Activated T-cell treated with anti-CD3 and anti-CD28 coated beads, Interleukin-2, amount 50 U/mL, for 48 hours (primary cell): ENCODE data around the gene RNGTT.
"Not testable (repeated sequence)": the region's sequence is repeated elsewhere in the genome, so short reads cannot be mapped to it uniquely, and the experiment has no call there.

Experiments used
- DNase-seq, 2 experiments: peaks; one replicate each; pipeline ENCODE4 v3.0.0-alpha.2; 2020

Gene RNGTT

DNA sequence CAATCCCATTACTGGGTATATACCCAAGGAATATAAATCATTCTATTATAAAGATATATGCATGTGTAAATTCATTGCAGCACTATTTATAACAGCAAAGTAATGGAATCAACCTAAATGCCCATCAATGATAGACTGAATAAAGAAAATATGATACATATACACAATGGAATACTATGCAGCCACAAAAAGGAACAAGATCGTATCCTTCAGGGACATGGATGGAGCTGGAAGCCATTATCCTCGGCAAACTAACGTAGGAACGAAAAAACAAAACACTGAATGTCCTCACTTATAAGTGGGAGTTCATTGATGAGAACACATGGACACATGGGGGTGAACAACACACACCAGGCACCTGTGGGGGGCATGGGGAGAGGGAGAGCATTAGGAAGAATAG, 156.7 kb downstream of the RNGTT start:
- no peak for DNase-seq

- no peak for DNase-seq
Measured at GRCh38 chr6:88804701-88805100, 158.7 kb downstream of the RNGTT start.

- no peak for DNase-seq
Measured at GRCh38 chr6:88785478-88785877, 177.9 kb downstream of the RNGTT start.

- DNase-seq, result peak; percentile 44 to 49
Measured at GRCh38 chr6:88780714-88781389, 182.6 kb downstream of the RNGTT start.

GRCh38 chr6:88775866-88776571, 187.4 kb downstream of the RNGTT start:
- no peak for DNase-seq

DNA sequence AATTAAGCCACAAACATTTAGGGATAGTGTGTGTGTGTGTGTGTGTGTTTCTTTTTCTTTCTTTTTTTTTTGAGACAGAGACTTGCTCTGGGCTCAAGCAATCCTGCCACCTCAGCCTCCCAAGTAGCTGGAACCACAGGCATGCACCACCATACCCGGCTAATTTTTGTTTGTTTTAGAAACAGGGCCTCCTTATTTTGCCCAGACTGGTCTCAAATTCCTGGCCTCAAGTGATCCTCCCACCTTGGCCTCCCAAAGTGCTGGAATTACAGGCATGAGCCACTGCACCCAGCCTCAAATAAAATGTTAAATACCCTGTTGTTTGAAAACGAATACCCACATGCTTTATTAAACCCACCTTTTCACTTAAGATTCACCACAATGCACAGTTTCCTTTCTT, 195.3 kb downstream of the RNGTT start:
- DNase-seq, result not testable (repeated sequence)

- no peak for DNase-seq
Measured at GRCh38 chr6:88764081-88764480, 199.3 kb downstream of the RNGTT start.

GRCh38 chr6:88763160-88763559, 200.3 kb downstream of the RNGTT start:
- DNase-seq, result no peak

DNA sequence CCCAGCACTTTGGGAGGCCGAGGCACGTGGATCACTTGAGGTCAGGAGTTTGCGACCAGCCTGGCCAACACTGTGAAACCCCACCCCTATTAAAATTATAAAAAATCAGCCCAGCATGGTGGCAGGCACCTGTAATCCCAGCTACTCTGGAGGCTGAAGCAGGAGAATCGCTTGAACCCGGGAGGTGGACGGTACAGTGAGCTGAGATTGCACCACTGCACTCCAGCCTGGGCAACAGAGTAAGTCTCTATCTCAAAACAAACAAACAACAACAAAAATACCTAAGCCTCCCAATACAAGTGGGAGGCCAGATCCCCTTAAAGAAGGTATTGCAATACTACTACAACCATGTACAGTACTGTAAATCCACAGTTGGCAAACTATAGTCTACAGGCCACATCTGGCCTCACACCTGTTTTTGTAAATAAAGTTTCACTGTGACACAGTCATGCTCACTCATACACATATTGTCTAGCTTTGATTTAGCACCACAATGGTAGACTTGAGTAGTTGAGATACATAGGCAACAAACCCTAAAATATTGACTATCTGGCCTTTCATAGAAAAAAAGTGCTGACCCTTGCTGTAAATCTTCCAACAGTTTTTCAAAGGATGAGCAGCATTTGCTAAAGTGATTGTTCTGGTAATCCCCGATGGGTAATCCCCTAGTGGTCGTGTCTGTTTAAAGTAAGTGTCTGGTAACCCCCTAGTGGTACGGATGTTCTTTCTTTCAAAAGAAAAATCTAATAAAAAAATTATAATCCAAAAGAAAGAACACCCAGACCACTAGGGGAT, 202.0 kb downstream of the RNGTT start:
- DNase-seq, result no peak

DNA sequence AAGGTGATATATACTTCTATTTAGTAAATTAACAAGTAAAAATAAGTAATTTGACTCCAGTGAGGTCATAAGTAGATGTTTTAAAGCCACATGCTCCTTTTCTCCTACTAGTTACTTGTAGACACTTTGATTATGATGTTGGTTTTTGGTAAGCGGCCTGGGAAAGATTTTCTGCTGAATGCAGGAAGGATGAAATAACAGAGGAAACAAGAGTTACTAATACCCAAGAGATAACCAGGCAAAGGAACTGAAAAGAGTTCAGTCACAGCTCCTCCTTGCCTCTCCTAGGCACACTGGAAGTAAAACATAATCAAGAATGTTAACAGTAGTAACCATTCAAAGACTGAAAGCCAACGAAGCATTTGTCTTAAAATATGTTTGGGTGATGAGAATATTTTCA, 203.3 kb downstream of the RNGTT start:
- no peak for DNase-seq

GRCh38 chr6:88750936-88751335, 212.5 kb downstream of the RNGTT start:
- DNase-seq, result no peak

GRCh38 chr6:88749849-88750248, 213.6 kb downstream of the RNGTT start:
- no peak for DNase-seq

DNA sequence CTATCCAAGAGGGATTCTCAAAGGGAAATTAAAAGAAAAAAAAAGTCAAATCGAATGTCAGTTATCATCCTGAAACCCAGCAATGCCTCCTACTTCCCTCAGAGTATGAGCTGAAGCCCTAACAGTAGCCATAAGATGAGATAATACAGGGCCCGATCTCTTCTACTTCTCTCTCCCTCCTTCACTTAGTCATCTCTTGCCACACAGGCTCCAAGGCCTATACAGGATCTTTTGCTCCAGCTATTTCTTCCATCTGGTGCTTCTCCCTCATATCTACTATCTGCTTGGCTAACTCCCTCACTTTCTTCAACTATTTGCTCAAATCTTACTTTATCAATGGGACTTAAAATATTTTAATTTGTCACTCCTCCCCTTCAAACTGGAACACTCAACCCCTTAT, 215.3 kb downstream of the RNGTT start:
- no peak for DNase-seq

DNA sequence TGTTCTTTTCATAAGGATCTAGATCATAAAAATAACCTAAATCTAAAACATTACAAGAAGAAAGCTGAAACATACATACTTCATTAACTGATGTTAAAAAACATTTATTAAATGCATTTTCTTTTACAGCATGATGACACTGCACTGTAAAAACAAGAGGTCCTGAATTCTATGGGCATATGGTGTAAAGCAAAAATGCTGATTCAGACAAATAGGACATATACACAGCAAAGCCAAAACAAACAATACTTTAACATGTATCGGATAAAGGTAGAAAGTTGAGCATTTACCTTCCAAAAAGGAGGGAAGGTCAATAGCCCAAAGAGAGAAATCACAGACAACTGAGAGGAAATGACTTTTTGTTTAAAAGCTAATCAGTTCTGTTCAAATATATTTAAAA, 221.5 kb downstream of the RNGTT start:
- no peak for DNase-seq

GRCh38 chr6:88741071-88741470, 222.3 kb downstream of the RNGTT start:
- no peak for DNase-seq

DNA sequence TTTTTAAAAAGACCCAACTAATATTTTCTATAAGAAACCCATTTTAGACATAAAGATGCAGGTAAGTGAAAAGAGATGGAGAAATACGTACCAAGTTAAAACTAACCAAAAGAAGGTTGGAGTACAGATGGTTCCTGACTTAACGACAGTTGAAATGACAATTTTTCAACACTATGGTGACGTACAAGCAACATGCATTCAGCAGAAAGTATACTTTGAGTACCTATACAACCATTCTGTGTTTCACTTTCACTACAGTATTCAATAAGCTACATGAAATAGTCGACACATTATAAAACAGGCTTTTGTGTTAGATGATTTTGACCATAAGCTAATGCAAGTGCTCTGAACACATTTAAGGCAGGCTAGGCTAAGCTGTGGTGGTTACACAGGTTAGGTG, 228.9 kb downstream of the RNGTT start:
- DNase-seq, result no peak

GRCh38 chr6:88730611-88731011, 232.8 kb downstream of the RNGTT start:
- DNase-seq, result no peak

GRCh38 chr6:88728756-88729155, 234.7 kb downstream of the RNGTT start:
- no peak for DNase-seq

GRCh38 chr6:88726409-88726808, 237.0 kb downstream of the RNGTT start:
- not testable (repeated sequence) for DNase-seq

- peak in 1 of 2 experiments; percentile 32 for DNase-seq
Measured at GRCh38 chr6:88725111-88725975, 238.1 kb downstream of the RNGTT start.

DNA sequence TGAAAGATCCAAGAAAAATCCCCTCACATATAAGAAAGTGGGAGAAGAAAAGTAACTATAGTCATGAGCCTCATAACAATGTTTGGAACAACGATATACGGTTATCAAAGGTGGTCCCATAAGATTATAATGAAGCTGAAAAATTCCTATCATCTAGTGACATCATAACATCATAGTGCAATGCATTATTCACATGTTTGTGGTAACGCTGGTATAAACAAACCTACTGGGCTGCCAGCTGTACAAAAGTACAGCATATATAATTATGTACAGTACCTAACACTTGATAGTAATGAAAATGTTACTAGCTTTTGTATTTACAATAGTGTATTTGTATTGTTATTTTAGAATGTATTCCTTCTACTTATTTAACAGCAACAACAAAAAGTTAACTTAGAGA, 240.7 kb downstream of the RNGTT start:
- DNase-seq, result no peak

GRCh38 chr6:88716399-88716798, 247.0 kb downstream of the RNGTT start:
- DNase-seq, result not testable (repeated sequence)
